ENCODE results near the gene PGGHG.
"Not testable (repeated sequence)": the region's sequence is repeated elsewhere in the genome, so short reads cannot be mapped to it uniquely, and the experiment has no call there.

PGGHG gene

DNA sequence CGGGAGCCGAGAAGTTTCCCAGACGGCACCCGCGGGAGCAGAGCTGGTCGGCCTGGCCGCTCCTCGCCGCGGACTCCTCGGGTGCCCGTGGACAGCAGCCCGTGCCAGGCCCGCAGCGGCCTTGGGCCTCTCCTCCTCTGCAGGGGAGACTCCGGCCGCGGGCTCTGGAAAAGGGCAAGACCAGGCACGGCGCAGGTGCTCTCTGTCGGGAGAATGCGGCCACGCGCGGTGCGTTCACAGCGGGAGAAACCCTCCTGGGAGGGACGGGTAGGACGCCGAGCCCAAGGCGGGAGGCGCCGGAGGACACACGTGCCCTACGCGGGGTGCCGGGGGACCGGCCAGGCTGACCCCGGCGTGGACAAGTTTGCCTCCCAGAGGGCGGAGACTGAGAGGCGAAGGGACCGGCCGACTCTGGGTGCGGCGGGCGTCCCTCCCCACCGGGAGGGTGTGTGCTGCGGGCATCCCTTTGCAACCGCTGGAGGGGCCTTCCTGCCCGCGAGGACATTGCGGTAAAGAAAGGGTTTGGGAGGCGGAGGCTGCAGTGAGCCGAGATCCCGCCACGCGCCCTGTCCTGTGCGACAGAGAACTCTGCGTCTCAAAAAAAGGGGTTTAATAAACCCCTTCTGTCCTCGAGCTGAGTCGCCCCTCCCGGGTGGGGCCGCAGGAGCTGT is 27.2 kb downstream of the PGGHG start:
- DNase-seq, result no peak

GRCh38 chr11:316891-317301 is 28.0 kb downstream of the PGGHG start:
- no peak for DNase-seq

DNA sequence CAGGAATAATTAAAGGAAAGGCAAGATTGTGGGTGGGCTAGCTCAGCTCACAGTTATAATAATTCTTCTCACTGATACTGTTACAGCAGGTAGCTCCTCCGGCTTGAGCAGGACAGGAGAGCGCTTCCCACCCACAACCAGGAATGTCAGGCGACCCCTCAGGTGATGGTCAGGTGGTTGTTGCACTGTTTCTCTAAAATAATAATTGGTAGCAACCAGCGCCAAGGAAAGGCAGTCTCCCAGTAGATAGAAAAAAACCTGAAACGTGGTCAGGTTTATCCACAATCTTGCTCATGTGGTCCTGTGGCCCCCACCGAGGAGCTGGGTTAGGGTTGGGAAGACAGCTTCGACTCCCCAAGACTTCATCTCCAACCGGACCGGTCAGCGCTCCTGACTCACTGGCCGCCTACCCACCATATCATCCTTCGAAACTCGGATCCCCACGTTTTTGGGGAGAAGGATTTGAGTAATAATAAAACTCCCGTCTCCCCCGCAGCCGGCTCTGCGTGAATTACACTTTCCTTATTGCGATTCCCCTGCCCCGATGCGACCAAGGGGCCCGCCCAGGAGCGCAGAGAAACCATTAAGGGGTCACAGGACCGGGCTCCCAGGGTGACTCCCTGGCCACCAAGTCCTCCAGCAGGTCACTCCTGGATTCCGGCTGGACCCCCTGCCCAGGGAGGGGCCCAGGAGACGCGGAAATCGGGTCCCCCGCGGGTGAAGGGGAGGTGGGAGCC is 28.9 kb downstream of the PGGHG start:
- DNase-seq, result not testable (repeated sequence)

DNA sequence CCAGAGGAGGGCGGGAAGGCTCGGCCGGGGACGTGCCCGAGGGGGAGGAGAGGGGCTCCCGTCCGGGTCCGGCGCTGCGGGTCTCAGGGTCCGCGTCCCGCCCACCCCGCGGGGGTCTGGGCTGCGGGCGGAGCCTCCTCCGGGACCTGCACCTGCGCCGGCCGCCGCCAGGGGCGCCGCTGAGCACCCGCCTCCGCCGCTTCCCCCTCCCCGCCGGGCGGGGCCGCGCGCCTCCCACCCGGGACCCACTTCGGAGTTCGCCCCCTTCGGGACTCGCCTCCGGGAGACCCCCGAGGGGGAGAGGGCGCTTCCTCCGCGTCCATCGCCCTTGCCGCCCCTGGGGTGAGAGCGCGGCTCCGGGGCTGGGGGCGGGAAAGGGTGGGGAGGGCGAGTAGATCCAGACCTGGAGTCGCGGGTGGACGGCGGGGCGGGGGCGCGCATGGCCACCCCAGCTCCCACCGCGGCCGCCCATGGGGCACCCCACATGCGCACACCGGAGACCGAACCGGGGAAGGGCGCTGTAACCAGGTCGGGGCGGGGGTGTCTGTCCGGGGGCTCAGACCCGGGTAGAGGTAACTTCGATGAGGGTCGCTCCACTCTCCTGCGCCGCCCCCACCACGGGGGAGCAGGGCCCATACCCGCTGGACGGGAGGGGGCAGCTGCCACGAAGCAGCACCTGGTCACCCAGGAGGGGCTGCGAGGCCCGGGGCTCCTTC is 29.6 kb downstream of the PGGHG start:
- DNase-seq, result not testable (repeated sequence)

GRCh38 chr11:319121-319887 is 30.4 kb downstream of the PGGHG start:
- DNase-seq, result not testable (repeated sequence)

DNA sequence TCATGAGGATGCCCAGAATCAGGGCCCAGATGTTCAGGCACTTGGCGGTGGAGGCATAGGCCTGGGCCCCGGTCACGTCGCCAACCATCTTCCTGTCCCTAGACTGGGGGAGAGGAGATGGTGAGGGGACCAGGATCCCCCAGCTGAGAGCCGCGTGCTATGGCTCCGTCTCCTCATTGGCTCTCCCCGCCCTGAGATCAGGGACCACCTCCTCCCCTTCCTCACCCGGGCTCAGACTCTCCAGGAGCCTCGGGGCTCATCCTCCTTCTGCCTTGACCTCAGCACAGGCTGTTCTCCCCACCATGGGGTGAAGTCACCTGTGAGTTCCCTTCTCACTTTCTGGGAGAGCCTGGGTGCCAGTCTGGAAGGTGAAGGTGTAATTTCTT is 31.0 kb downstream of the PGGHG start:
- not testable (repeated sequence) for DNase-seq

- no peak for DNase-seq
These were observed 35.2 kb downstream of the PGGHG start for GRCh38 chr11:324156-324555.

DNA sequence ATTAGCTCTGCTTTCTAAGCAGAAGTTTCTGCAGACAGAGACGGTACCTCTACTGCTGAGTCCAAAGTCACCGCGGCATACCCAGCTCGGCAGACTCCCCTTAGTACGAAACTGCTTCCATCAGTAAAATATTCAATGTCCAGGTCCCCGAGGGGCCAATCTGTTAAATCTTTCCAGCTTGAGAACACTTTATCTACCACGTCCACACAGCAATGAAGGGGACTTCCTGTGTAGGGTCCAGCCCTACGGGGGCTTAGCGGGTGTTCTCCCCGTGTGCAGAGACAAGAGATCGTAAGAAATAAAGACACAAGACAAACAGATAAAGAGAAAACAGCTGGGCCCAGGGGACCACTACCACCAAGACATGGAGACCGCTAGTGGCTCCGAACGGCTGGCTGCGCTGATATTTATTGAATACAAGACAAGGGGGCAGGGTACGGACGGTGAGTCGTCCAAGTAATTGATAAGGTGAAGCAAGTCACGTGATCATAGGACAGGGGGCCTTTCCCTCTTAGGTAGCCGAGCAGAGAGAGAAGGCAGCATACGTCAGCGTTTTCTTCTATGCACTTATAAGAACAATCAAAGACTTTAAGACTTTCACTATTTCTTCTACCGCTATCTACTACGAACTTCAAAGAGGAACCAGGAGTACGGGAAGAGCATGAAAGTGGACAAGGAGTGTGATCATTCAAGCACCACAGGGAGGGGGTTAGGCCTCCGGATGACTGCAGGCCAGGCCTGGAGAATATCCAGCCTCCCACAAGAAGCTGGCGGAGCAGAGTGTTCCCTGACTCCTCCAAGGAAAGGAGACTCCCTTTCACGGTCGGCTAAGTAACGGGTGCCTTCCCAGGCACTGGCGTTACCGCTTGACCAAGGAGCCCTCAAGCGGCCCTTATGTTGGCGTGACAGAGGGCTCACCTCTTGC is 35.9 kb downstream of the PGGHG start:
- not testable (repeated sequence) for DNase-seq

DNA sequence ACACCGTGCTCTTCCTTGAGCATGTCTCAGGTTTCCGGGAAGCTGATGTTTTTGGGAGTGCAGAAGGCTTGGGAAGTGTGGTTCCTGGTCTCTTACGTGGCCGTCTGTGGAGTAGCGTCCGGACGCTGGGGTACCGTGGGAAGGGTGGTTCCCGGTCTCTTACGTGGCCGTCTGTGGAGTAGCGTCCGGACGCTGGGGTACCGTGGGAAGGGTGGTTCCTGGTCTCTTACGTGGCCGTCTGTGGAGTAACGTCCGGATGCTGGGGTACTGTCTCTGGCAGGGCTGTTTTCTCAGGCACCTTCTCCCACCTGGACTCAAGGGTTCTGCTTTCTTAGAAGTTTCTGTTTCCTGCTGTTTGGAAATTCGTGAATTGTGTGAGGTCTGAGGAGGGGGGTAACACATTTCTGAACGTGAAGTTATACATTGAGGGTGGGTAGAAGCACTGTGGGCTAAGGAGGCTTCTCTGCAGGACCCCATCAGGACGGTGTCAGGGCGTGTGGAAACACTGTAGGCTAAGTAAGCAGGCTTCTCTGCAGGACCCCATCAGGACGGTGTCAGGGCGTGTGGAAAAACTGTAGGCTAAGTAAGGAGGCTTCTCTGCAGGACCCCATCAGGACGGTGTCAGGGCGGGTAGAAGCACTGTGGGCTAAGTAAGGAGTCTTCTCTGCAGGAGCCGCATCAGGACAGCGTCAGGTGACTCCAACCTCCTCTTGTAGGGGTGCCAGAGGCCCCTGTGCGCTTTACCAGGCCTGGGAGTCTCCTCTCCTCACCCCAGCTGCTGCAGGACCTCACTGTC is 37.1 kb downstream of the PGGHG start:
- no peak for DNase-seq

GRCh38 chr11:326592-326841 is 37.6 kb downstream of the PGGHG start:
- no peak for DNase-seq

DNA sequence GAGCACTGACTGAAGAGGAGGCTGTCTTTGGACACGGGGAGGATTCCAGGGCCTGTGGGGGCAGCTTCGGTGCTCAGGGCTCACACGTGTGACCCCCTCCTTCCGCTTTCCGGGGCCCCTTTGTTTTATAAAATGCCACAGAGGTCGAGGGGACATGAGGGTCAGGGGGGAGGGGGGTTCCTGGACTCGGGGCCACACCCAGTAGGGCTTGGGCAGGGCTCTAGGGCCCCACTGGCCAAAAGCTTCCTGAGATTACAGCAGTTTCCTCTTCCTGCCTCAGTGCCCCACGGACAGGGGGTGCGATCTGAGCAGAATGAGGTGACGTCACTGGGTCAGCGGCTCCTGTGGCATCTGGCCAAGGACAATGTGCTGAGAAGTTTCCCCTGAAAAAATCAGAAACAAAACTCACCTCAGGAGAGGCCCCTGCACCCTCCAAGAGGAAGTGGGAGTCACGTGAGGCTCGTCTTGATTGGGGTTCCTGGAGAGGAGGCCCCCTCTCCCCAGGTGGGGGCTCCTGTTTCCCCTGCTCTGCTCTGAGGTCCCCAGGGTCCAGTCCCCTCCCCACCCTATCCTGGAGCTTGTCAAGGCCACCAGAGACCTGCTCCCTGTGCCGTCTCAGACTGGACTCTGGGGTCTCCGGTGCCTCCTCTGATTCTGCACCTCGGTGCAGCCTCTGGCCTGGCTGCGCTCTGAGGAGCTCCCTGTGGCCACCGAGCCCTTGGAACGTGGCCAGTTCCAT is 38.1 kb downstream of the PGGHG start:
- no peak for DNase-seq

GRCh38 chr11:327581-327923 is 38.6 kb downstream of the PGGHG start:
- DNase-seq, result no peak

DNA sequence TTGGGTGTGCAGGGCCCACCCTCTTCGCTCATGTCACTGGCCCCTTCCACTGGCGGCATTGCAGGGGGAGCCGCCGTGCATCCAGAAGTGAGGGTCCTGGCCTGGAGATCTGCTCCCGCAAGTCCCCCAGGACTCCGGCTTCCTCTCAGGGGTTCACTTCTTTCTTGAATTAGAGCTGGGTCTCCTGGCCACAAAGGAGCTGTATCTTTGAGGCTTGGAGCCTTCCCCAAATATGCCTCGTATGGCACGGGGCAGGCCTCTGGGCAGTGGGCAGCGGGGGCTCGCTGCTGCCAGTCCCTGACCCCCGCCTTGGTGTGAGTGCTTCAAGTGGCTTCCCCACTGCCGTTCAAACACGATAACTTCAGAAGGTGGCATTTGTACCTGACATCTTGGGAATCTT is 39.1 kb downstream of the PGGHG start:
- no peak for DNase-seq

- DNase-seq, result not testable (repeated sequence)
These were observed 39.7 kb downstream of the PGGHG start for GRCh38 chr11:328516-329100.

- no peak for DNase-seq
These were observed 40.9 kb downstream of the PGGHG start for GRCh38 chr11:329886-330253.

DNA sequence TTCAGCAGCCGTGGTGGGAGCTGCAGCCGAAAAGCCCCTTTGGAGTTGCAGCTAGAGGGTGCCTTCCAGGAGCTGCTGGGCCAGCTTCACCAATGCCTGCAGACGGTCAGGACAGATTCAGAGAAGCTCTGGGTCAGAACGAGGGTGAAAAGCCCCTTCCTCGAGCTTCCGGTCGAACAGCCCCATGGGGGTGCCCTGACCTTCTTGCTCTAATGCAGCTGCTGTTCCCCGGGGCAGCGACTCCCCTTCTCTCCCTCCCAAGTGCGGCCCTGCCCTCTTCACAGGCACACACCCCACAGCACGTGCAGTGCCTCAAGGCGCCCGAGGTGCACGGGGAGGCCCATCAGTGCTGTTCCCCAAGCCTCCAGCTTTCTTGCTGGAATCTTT is 41.4 kb downstream of the PGGHG start:
- DNase-seq, result no peak

- no peak for DNase-seq
These were observed 41.9 kb downstream of the PGGHG start for GRCh38 chr11:330694-331357.

DNA sequence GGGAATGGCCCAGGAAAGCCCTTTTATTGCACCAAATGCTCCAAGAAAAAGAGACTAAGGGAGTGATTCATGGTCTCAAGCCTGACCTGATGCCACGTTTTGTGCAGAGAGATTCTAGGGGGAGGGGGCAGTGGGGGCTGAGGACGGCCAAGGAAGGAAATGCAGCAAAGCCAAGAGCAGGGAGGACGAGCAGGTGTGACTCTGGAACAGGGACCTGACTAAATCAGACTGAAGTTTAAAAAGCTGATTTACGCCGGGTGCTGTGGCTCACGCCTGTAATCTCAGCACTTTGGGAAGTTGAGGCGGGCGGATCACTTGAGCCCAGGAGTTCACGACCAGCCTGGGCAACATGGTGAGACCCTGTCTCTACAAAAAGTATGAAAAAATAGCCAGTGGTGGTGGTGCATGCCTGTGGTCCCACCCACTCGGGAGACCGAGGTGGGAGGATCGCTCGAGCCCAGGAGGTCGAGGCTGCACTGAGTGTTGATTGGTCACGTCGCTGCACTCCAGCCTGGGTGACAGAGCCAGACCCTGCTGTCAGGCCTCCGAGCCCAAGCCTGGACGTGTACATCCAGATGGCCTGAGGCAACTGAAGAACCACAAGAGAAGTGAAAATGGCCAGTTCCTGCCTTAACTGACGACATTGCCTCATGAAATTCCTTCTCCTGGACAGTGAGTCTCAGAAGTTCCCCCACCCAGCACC is 42.6 kb downstream of the PGGHG start:
- no peak for DNase-seq
